Neural crest cell (in vitro differentiated cells): ENCODE measurements around the gene TUBA1C. TPM values are rescaled to one million over a fixed set of nuclear protein-coding genes. Genes with fewer than 3 reads are reported as not detected.
"Not testable (repeated sequence)": the region's sequence is repeated elsewhere in the genome, so short reads cannot be mapped to it uniquely, and the experiment has no call there.

Experiments
- DNase-seq: peaks from one replicate; pipeline ENCODE4 v3.0.0; 2021; ENCODE audit warnings: low read depth, mixed read lengths, low spot score
- H3K27ac Mint-ChIP-seq: one replicate; pipeline ENCODE4 v1.8.0; 2021; ENCODE audit warnings: mild to moderate bottlenecking, mixed read lengths; ENCODE audit not compliant: unreplicated experiment
- H3K27me3 Mint-ChIP-seq: 2 replicates; pipeline ENCODE4 v1.8.0; 2021; ENCODE audit warnings: low read depth, mild to moderate bottlenecking, mixed read lengths
- H3K36me3 Mint-ChIP-seq: 2 replicates; pipeline ENCODE4 v1.8.0; 2021; ENCODE audit warnings: low read depth, mild to moderate bottlenecking, mixed read lengths
- H3K4me1 Mint-ChIP-seq: 2 replicates; pipeline ENCODE4 v1.8.0; 2021; ENCODE audit warnings: mixed read lengths
- H3K4me3 Mint-ChIP-seq: one replicate; pipeline ENCODE4 v1.8.0; 2021; ENCODE audit warnings: mild to moderate bottlenecking, mixed read lengths
- H3K9me3 Mint-ChIP-seq: 2 replicates; pipeline ENCODE4 v1.8.0; 2021; ENCODE audit warnings: mixed read lengths
- total RNA-seq: library from RNA; stranded (reverse); gene quantifications from 2 replicates; pipeline ENCODE4 v1.2.1, GENCODE V29; 2021
- TF ChIP-seq, protein P1 (sequence below): fragments of 200-600 bp; sonication (generic); conservative IDR thresholded peaks from 2 replicates; pipeline ENCODE4 v1.5.0; 2021; ENCODE audit warnings: antibody characterized with exemption, mild to moderate bottlenecking

Gene TUBA1C
- total RNA-seq, 1 donor from 2014 or later, result 203 TPM

DNA sequence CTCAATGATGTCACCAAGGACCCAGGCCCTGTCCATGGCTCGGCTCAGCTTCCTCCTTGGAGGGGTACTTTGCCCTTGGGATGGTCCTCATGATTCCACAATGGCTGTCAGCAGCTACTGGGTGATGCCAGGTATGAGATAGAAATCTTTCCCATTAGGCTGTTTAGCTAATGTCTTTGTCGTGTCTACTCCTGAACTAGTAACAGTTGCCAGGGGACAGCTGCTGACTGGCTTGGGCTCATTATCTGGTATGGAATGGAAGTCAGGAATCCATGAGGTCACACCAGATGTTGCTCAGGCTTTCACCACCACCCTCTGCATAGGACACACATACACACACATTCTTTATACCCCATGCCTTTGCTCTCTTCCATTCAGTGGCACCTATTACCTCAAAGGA lies 39.3 kb downstream of the TUBA1C start:
- no peak overlapping the region for H3K4me3 Mint-ChIP-seq
- H3K36me3 Mint-ChIP-seq, result no peaks in the 10 kb centered on the region
- H3K9me3 Mint-ChIP-seq, result no peaks in the 10 kb centered on the region
- TF ChIP-seq, protein P1, sequence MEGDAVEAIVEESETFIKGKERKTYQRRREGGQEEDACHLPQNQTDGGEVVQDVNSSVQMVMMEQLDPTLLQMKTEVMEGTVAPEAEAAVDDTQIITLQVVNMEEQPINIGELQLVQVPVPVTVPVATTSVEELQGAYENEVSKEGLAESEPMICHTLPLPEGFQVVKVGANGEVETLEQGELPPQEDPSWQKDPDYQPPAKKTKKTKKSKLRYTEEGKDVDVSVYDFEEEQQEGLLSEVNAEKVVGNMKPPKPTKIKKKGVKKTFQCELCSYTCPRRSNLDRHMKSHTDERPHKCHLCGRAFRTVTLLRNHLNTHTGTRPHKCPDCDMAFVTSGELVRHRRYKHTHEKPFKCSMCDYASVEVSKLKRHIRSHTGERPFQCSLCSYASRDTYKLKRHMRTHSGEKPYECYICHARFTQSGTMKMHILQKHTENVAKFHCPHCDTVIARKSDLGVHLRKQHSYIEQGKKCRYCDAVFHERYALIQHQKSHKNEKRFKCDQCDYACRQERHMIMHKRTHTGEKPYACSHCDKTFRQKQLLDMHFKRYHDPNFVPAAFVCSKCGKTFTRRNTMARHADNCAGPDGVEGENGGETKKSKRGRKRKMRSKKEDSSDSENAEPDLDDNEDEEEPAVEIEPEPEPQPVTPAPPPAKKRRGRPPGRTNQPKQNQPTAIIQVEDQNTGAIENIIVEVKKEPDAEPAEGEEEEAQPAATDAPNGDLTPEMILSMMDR, result no peak
- DNase-seq, result no peak
- H3K27ac Mint-ChIP-seq, result no peak overlapping the region
- peaks cover 59% of the 10 kb centered on the region for H3K27me3 Mint-ChIP-seq
- no peaks in the 10 kb centered on the region for H3K4me1 Mint-ChIP-seq

DNA sequence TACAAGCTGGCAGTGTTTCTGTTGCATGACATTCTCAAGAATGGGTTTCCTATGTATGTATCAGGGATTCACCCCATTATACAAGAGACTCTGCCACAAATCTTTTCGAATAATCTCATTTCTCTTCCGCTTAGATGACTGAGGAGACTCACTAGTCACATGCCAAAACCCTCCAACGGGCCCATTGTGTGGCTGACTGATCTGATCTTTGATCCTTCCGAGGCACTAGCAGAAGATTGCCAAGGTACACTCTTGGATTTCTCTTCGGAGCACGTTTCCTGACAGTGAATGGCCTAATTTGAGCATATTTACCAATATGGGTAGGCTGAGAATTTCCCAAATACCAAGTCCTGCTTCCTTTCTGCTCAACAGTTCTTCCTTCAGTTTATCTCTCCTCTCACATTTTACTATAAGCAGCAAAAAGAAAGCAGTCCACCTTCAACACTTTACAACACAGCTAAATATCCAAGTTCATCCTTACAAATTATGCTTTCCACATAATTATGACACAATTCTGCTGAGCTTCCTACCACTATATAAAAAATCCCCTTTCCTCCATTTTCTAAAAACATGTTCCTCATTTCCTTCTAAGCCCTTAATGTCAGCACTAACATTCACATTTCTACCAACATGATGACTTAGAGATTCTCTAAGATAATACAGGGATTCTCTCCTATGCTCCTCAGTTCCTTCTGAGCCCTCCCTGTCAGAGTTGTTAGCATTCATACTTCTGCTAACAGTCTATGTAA lies 41.1 kb downstream of the TUBA1C start:
- H3K4me1 Mint-ChIP-seq, result no peaks in the 10 kb centered on the region
- TF ChIP-seq, protein P1, result no peak
- DNase-seq, result no peak
- H3K27ac Mint-ChIP-seq, result no peak overlapping the region
- no peaks in the 10 kb centered on the region for H3K36me3 Mint-ChIP-seq
- peaks cover 63% of the 10 kb centered on the region for H3K27me3 Mint-ChIP-seq
- no peaks in the 10 kb centered on the region for H3K9me3 Mint-ChIP-seq
- H3K4me3 Mint-ChIP-seq, result no peak overlapping the region

DNA sequence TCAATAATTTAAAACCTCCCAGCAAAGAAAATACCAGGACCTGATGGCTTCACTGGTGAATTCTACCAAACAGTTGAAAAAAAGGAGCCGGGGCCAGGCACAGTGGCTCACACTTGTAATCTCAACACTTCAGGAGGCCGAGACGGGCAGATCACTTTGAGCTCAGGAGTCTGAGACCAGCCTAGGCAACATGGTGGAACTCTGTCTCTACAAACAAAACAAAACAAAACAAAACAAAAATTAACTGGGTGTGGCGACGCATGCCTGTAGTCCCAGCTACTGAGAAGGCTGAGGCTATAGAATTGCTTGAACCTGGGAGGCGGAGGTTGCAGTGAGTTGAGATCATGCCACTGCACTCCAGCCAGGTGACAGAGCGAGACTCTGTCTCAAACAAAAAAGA lies 44.5 kb downstream of the TUBA1C start:
- H3K36me3 Mint-ChIP-seq, result no peaks in the 10 kb centered on the region
- peaks cover 59% of the 10 kb centered on the region for H3K27me3 Mint-ChIP-seq
- H3K4me1 Mint-ChIP-seq, result no peaks in the 10 kb centered on the region
- TF ChIP-seq, protein P1, result no peak
- no peak for DNase-seq
- H3K4me3 Mint-ChIP-seq, result no peak overlapping the region
- H3K9me3 Mint-ChIP-seq, result no peaks in the 10 kb centered on the region
- no peak overlapping the region for H3K27ac Mint-ChIP-seq

DNA sequence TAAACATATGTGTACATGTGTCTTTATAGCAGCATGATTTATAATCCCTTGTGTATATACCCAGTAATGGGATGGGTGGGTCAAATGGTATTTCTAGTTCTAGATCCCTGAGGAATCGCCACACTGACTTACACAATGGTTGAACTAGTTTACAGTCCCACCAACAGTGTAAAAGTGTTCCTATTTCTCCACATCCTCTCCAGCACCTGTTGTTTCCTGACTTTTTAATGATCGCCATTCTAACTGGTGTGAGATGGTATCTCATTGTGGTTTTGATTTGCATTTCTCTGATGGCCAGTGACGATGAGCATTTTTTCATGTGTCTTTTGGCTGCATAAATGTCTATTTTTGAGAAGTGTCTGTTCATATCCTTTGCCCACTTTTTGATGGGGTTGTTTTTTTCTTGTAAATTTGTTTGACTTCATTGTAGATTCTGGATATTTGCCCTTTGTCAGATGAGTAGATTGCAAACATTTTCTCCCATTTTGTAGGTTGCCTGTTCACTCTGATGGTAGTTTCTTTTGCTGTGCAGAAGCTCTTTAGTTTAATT lies 45.6 kb downstream of the TUBA1C start:
- not testable (repeated sequence) for H3K36me3 Mint-ChIP-seq, H3K27ac Mint-ChIP-seq, H3K9me3 Mint-ChIP-seq, H3K4me1 Mint-ChIP-seq, H3K4me3 Mint-ChIP-seq, DNase-seq
- H3K27me3 Mint-ChIP-seq, result peaks cover 55% of the 10 kb centered on the region

DNA sequence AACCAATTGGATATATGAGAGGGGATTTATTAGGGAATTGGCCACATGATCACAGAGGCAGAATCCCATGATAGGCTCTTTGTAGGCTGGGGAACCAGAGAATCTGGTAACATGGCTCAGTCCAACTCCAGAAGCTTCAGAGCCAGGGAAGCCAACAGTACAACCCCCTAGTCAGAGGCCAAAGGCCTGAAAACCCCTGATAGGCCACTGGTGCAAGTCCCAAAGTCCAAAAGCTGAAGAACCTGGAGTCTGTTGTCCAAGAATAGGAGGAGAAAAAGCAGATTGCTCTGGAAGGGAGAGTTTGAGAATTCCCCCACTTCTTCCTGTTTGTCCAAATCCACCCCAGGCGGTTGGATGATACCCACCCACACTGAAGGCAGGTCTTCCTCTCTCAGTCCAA lies 49.9 kb downstream of the TUBA1C start:
- Mint-ChIP-seq H3K27me3 (peaks cover 34% of the 10 kb centered on the region), H3K4me3 (no peak overlapping the region), H3K9me3 (no peaks in the 10 kb centered on the region), H3K36me3 (no peaks in the 10 kb centered on the region), H3K4me1 (no peaks in the 10 kb centered on the region), H3K27ac (no peak overlapping the region)
- DNase-seq, result no peak
- TF ChIP-seq, protein P1, result no peak

DNA sequence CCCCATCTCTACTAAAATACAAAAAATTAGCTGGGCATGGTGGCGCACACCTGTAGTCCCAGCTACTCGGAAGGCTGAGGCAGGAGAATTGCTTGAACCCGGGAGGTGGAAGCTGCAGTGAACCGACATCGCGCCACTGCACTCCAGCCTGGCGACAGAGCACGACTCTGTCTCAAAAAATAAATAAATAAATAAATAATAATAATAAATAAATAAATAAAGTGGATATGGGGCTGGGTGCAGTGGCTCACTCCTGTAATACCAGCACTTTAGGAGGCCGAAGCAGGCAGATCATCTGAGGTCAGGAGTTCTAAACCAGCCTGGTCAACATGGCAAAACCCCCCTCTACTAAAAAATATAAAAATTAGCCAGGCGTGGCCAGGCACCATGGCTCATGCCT lies 52.2 kb downstream of the TUBA1C start:
- H3K4me1 Mint-ChIP-seq, H3K4me3 Mint-ChIP-seq, H3K36me3 Mint-ChIP-seq, DNase-seq, H3K27ac Mint-ChIP-seq, H3K9me3 Mint-ChIP-seq: not testable (repeated sequence)
- H3K27me3 Mint-ChIP-seq, result peaks cover 25% of the 10 kb centered on the region

DNA sequence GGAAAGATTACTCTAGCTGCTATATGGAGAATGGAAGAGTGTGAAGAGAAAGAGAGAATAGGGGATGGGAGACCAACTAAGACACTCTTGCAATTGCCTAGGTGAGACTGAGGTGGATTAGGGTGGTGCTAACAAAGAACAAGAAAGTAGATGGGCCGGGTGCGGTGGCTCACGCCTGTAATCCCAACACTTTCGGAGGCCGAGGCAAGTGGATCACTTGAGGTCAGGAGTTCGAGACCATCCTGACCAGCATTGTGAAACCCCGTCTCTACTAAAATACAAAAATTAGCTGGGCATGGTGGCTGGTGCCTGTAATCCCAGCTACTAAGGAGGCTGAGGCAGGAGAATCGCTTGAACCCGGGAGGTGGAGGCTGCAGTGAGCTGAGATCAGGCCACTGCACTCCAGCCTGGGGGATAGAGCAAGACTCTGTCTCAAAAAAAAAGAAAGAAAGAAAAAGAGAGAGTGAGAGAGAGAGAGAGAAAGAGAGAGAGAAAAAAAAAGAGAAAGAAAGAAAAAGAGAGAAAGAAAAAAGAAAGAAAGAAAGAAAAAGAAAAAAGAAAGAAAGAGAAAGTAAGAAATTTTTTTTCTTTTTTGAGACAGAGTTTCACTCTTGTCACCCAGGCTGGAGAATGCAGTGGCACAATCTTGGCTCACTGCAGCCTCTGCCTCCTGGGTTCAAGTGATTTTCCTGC lies 55.7 kb downstream of the TUBA1C start:
- H3K27ac Mint-ChIP-seq, DNase-seq, H3K9me3 Mint-ChIP-seq, H3K36me3 Mint-ChIP-seq: not testable (repeated sequence)
- peaks cover 24% of the 10 kb centered on the region for H3K4me1 Mint-ChIP-seq
- peak overlapping the region; percentile 52 for H3K4me3 Mint-ChIP-seq
- H3K27me3 Mint-ChIP-seq, result peaks cover 14% of the 10 kb centered on the region
